ENCODE data around the gene FAM13A. TPM values are rescaled to one million over a fixed set of nuclear protein-coding genes. Genes with fewer than 3 reads are reported as not detected.
A peak's percentile ranks its signal among the peaks of the same experiment; 100 is the strongest.
"Not testable (repeated sequence)": the region's sequence is repeated elsewhere in the genome, so short reads cannot be mapped to it uniquely, and the experiment has no call there.

The FAM13A gene
- polyA plus RNA-seq (2013, experiment 1 of 2; ENCODE audit: insufficient read length) = 13.6 TPM
- 13.0 TPM for polyA plus RNA-seq (2013, experiment 2 of 2; ENCODE audit: insufficient read length)

DNA sequence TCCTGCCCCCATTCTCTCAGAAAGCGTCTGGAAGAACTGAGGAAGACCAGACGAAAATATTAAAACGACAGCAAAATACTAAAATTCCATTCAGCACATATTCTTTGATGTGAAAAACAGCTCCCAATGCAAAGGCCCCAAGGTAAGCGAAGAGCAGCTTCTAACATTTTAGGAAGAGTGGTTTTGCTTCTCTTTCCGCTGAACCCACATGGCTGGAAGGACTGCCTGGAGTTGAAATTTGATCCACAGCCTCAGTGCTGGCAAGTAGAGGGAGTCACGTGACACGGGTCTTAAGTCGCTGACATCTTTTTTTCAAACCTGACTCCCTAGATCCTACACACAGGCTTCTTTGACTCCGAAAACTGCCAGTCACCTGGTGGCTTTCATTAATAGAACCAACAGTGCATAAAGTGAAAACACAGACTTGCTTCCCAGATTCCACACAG lies at the start of gene FAM13A:
Gene FAM13A (minus strand): TSS at position 233 of the 446 bp plus-strand sequence. CDS start 221 bp downstream, at position 12.
- DNase-seq = peak; percentile 95

GRCh38 chr4:89105726-89106125 lies 48.7 kb upstream of the FAM13A start:
- no peak for DNase-seq

- no peak for DNase-seq
These were observed 44.5 kb upstream of the FAM13A start for GRCh38 chr4:89101256-89102161.

- DNase-seq = no peak
These were observed 43.9 kb upstream of the FAM13A start for GRCh38 chr4:89100853-89101252.

DNA sequence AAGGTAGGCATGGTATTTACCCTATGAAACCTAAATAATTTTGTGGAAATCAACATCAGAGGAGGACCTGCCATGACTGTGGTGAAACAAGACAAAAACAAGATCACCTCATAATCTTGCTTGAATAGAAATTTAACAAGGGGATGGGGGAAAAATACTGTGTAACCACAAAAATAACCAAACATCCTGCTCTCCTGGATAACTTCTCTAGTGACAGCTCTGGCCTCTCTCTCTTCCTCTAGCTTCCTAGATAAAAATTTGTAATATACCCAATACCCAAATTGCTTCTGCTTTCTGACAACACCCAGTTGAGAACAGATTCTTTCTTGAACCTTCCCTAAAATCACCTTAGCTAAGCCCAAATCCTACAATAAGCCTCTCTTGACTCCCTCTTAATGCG lies 42.5 kb upstream of the FAM13A start:
- no peak for DNase-seq

DNA sequence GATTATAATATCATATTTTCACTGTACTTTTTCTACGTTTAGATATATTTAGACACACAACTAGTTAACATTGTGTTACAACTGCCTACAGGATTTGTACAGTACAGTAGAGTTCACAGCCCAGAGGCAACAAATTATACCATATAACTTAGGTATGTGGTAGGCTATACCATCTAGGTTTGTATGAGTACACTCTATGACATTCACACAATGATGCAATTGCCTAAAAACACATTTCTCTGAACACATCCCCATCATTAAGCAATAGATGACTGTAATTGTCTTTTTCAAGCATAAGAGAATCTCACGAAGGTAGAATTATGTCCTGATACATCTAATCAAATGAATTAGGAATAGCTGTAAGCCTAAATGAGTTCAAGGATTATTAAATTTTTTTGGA lies 42.0 kb upstream of the FAM13A start:
- DNase-seq = no peak

GRCh38 chr4:89078300-89078699 lies 21.3 kb upstream of the FAM13A start:
- DNase-seq = no peak

GRCh38 chr4:89077761-89078160 lies 20.8 kb upstream of the FAM13A start:
- DNase-seq = no peak

DNA sequence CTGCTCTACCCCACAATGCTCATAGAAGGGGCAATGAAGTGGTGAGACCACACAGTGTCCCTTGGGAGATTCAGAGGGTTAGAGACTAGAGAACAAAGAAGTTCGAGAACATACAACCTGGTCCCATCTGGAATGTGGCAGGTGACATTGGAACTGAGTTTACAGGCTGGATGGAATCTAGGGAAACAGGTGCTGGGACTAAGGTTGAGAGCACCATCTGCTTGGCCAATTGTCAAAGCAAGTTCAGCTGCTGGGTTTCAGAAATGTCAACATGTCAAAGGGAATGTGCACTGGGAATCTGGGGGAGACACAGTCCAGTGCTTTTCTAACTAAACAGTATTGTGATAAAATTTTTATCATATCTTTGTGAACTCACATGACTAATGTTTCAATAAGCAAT lies 15.9 kb upstream of the FAM13A start:
- no peak for DNase-seq

- no peak for DNase-seq
These were observed 14.3 kb upstream of the FAM13A start for GRCh38 chr4:89071311-89071710.

DNA sequence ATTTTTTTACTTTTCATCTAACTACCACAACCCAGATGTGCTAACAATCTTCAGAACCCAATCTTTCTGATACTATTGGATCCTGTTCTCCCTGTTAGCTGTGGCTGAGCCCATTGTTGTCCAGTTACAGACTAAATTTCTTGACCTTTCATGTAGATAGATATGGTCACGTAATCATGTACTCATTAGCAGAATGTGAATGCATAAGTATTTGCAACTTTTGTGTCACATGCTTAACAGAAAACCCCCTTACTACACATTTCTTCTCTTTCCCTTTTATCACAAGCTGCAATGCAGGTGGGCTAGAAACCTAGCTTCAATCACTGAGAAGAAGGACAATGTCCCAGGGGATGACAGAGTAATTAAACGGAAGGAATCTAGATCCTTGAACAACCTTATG lies 13.1 kb upstream of the FAM13A start:
- no peak for DNase-seq

GRCh38 chr4:89069481-89069880 lies 12.5 kb upstream of the FAM13A start:
- DNase-seq = no peak

- peak; percentile 39 for DNase-seq
These were observed 10.4 kb upstream of the FAM13A start for GRCh38 chr4:89067417-89067816.

- peak; percentile 49 for DNase-seq
These were observed 7.9 kb upstream of the FAM13A start for GRCh38 chr4:89064848-89065247.

DNA sequence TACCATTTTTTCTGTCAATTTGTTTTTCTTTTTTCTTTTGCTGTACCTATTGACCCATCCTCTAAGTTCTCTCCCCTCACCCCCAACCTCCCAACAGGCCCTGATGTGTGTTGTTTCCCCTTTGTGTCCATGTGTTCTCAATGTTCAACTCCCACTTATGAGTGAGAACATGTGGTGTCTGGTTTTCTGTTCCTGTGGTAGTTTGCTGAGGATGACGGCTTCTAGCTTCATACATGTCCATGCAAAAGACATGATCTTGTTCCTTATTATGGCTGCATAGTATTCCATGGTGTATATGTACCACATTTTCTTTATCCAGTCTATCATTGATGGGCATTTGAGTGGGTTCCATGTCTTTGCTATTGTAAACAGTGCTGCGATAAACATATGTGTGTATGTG lies 859 bp upstream of the FAM13A start:
- not testable (repeated sequence) for DNase-seq

DNA sequence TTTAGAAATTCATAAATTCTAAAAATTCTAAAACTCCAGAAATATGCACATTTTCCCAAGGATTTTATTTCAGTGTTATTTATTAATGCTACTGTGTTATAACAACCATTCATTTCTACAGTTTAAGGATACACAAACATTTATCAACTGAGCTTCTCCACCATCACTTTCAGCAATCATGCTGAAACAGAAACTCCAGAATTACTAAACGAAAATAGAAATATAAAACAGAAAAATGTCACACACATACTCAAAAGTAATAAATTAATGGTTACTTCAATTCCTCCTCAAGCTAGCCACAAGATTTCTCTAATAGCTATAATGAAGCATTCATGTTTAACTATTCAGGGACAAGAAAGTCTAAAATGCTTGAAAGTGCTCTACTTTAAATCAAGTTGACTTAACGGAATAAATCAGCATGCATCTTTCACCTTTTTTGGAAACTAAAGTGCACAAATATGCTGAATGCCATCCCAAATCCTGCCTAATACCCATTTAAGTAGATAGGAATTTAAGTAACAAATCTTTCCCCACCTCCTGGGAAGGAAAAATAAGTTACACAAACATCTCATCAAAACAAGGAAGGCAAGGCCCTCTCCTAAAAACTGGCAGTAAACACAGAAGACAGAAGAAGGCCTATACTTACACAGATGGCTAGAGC lies 563 bp downstream of the FAM13A start:
- DNase-seq = no peak

DNA sequence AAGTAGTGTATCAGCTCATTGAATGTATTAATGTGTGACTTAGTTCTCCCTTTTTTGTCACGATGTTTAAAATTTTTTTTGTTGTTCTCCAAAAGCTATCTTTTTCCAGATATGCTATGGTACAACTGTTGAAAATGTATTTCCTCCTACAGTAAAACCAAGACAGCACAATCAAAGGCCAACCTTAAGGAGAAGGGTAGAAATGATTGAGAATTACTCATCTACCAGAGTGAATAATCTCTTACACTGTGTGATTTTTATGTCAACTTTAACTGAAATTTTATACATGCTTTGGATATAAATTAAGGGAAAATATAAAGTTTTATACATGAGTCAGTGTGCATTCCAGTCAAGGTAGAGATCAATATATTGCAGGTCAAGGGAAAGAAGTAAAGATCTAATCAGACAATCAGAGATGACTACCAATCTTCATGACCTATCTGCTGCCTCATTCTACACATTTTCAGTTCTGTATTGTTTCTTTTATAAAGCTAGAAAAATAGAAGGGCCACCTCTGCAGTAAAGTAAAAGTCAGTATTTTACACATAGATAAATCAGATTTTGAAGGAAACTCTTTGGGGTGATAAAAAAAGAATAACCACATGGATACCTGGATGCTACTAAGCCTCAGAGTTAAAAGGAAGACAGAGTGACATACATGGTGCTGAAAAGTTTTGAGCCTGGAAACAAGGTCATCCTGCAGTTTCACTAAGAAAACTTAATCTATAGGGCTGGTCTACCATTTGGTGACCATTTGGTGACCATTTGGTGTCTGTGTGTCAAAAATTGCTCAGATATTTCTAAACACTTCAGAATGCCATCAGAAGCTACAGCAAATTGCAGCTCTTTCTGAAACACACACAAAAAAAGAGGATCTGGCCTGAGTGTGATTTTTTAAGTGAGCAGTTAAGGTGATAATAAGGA lies 1.6 kb downstream of the FAM13A start:
- DNase-seq = no peak

GRCh38 chr4:89054627-89055026 lies 2.4 kb downstream of the FAM13A start:
- no peak for DNase-seq

DNA sequence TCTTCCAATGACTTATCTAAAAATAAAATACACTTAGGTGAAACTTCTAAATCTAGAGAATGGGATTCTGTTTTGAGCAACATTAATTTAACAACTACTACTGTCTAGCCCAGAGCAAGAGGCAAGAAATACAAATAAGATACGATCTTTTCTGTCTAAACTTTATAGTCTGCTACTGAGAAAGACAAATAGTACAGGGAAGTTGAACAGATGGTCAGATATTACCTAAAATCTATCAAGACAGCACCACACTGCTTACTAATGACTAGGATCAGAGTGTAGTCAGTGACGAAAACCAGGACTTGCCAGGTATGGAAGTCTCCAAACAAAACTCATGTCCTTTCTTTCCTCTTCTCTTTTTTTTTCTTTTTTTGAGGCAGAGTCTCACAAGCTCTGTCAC lies 7.1 kb downstream of the FAM13A start:
- DNase-seq = no peak

- DNase-seq = no peak
These were observed 7.9 kb downstream of the FAM13A start for GRCh38 chr4:89048906-89049601.

DNA sequence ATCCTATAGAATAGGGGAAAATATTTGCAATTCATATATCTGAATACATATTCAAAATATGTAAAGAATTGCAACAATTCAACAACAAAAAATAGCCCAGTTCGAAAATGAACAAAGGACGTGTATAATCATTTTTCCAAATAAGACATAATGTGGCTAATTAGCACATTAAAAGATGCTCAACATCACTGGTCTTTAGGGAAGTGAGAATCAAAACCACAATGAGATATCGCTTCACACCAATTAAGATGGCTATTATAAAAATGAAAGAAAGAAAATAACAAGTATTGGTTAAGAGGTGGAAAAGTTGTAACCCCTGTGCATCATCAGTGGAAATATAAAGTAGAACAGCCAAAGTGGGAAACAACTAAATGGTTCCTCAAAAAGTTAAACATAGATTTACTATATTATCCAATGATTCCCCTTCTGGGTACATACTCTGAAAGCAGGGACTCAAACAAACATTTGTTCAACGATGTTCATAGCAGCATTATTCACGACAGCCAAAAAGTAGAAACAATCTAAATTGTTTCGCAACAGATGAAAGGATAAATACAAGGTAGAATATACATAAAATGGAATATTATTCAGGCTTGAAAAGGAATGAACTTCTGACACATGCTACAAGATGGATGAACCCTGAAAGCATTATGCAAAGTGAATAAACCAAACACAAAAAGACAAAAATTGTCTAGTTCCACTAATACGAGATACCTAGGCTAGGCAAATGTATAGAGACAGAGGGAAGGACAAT lies 12.7 kb downstream of the FAM13A start:
- no peak for DNase-seq
